SU-DHL-6 (cell line): ENCODE measurements around the gene NUS1.

Source experiments
- CTCF ChIP-seq: fragments of 200-600 bp; sonication (generic); IDR thresholded peaks from one replicate; pipeline ENCODE4 v1.5.1; 2017; ENCODE audit warnings: antibody characterized with exemption, mild to moderate bottlenecking, low read length, moderate library complexity; ENCODE audit not compliant: insufficient read depth, poor library complexity, severe bottlenecking
- EZH2phosphoT487 ChIP-seq: fragments of 200-600 bp; sonication (generic), shearing (Covaris generic); conservative IDR thresholded peaks from 2 replicates; pipeline ENCODE4 v1.6.1; 2018; ENCODE audit warnings: mild to moderate bottlenecking, antibody characterized with exemption, low read length, moderate library complexity, mixed read lengths

GRCh38 chr6:117655380-117655779 is 19.9 kb upstream of the NUS1 start:
- no peak for TF ChIP-seq CTCF
- no peak for TF ChIP-seq EZH2phosphoT487
